Right atrium auricular region (tissue), 2 donors: ENCODE data around the gene PCSK9. TPM values are rescaled to one million over a fixed set of nuclear protein-coding genes. Genes with fewer than 3 reads are reported as not detected.

Experiments
- DNase-seq: peaks from one replicate; pipeline ENCODE4 v3.0.0-alpha.2; 2019; ENCODE audit warnings: low spot score
- H3K27ac ChIP-seq, 2 donors: fragments of 200-600 bp; sonication (generic); 1 replicate in 1 of 2; 2 replicates in 1 of 2; pipeline ENCODE4 v1.5.1; 2016 to 2019
- H3K27me3 ChIP-seq, 2 donors: fragments of 200-600 bp; sonication (generic); one replicate each; pipeline versions ENCODE4 v1.5.1 to v1.6.0; 2017 to 2019
- H3K36me3 ChIP-seq: fragments of 200-600 bp; sonication (generic); one replicate; pipeline ENCODE4 v1.5.1; 2016
- H3K4me1 ChIP-seq, 2 donors: fragments of 200-600 bp; sonication (generic); one replicate each; pipeline versions ENCODE4 v1.5.1 to v1.6.0; 2017 to 2019
- H3K4me3 ChIP-seq, 2 donors: fragments of 200-600 bp; sonication (generic); 1 replicate in 1 of 2; 2 replicates in 1 of 2; pipeline ENCODE4 v1.5.1; 2017 to 2019; ENCODE audit warnings: mild to moderate bottlenecking in 1 of 2, moderate library complexity in 1 of 2
- H3K9me3 ChIP-seq, 2 donors: fragments of 200-600 bp; sonication (generic); one replicate each; pipeline ENCODE4 v1.5.1; 2019
- CTCF ChIP-seq, 2 donors: fragments of 200-600 bp; sonication (generic); IDR thresholded peaks; one replicate each; pipeline ENCODE4 v1.5.1; 2019; ENCODE audit warnings: antibody characterized with exemption in 2 of 2
- total RNA-seq, 2 donors: library from RNA; depleted of rRNA; stranded (reverse); fragments of >200 nt; gene quantifications; one replicate each; pipeline ENCODE4 v1.1.0, GENCODE V29; 2016

Gene PCSK9
- total RNA-seq, 2 donors from 2014 or later, result 0.47 TPM; not detected in 1

- DNase-seq, result no peak
- Histone ChIP-seq H3K27ac (no peak overlapping the region), H3K9me3 (no peaks in the 10 kb centered on the region), H3K4me3 (no peak overlapping the region), H3K36me3 (peaks cover 6% of the 10 kb centered on the region), H3K4me1 (peaks cover 0 to 32% of the 10 kb centered on the region in 2 donors), H3K27me3 (no peaks in the 10 kb centered on the region)
- no peak for TF ChIP-seq CTCF (IDR thresholded peaks at IDR 0.05)
These were observed 24.2 kb downstream of the PCSK9 start for GRCh38 chr1:55063577-55063942.

- no peaks in the 10 kb centered on the region for H3K27me3 ChIP-seq
- H3K9me3 ChIP-seq, result no peaks in the 10 kb centered on the region
- DNase-seq, result no peak
- H3K4me1 ChIP-seq, result peaks cover 0 to 32% of the 10 kb centered on the region in 2 donors
- H3K36me3 ChIP-seq, result peaks cover 6% of the 10 kb centered on the region
- no peak overlapping the region for H3K4me3 ChIP-seq
- no peak for TF ChIP-seq CTCF (IDR thresholded peaks at IDR 0.05)
- H3K27ac ChIP-seq, result peak overlapping the region in 1 of 2 donors; percentile 72
These were observed 24.8 kb downstream of the PCSK9 start for GRCh38 chr1:55064071-55064581.

GRCh38 chr1:55064861-55065263, 25.5 kb downstream of the PCSK9 start:
- H3K27ac ChIP-seq, result peak overlapping the region in 1 of 2 donors; percentile 72
- TF ChIP-seq CTCF (IDR thresholded peaks at IDR 0.05), result no peak

GRCh38 chr1:55065648-55066047, 26.3 kb downstream of the PCSK9 start:
- Histone ChIP-seq H3K36me3 (peaks cover 7% of the 10 kb centered on the region), H3K9me3 (no peaks in the 10 kb centered on the region), H3K27ac (peak overlapping the region; percentile 11 to 72), H3K27me3 (no peaks in the 10 kb centered on the region), H3K4me1 (peaks cover 0 to 39% of the 10 kb centered on the region in 2 donors), H3K4me3 (no peak overlapping the region)
- no peak for DNase-seq
- no peak for TF ChIP-seq CTCF (IDR thresholded peaks at IDR 0.05)

More at GRCh38 chr1:55064861-55065263, 25.5 kb downstream of the PCSK9 start:
- Histone ChIP-seq H3K4me1 (peaks cover 0 to 32% of the 10 kb centered on the region in 2 donors), H3K9me3 (no peaks in the 10 kb centered on the region), H3K4me3 (no peak overlapping the region), H3K27me3 (no peaks in the 10 kb centered on the region), H3K36me3 (peaks cover 6% of the 10 kb centered on the region)
- no peak for DNase-seq

- Histone ChIP-seq H3K27ac (peak overlapping the region; percentile 45 to 72), H3K4me1 (peaks cover 0 to 45% of the 10 kb centered on the region in 2 donors), H3K4me3 (no peak overlapping the region), H3K27me3 (no peaks in the 10 kb centered on the region), H3K36me3 (peaks cover 23% of the 10 kb centered on the region), H3K9me3 (no peaks in the 10 kb centered on the region)
- no peak for TF ChIP-seq CTCF (IDR thresholded peaks at IDR 0.05)
- no peak for DNase-seq
These were observed 27.9 kb downstream of the PCSK9 start for GRCh38 chr1:55067022-55067778.
